Immature natural killer cell (primary cell): Measurements from ENCODE around the gene RBM15B. TPM values are rescaled to one million over a fixed set of nuclear protein-coding genes. Genes with fewer than 3 reads are reported as not detected.
"Not testable (repeated sequence)": the region's sequence is repeated elsewhere in the genome, so short reads cannot be mapped to it uniquely, and the experiment has no call there.

Source experiments
- DNase-seq, 3 donors: peaks; one replicate each; pipeline ENCODE4 v3.0.0; 2022; ENCODE audit warnings: mixed read lengths in 1 of 3
- H3K27ac Mint-ChIP-seq, 6 donors: one replicate each; pipeline ENCODE4 v1.8.0; 2020; ENCODE audit warnings: mixed read lengths in 6 of 6, mild to moderate bottlenecking in 5 of 6, inconsistent platforms in 4 of 6, moderate library complexity in 3 of 6
- H3K27me3 Mint-ChIP-seq, 3 donors: one replicate each; pipeline ENCODE4 v1.8.0; 2020 to 2021; ENCODE audit warnings: low read depth in 3 of 3, mild to moderate bottlenecking in 3 of 3, mixed read lengths in 3 of 3, moderate library complexity in 3 of 3, inconsistent platforms in 1 of 3
- H3K36me3 Mint-ChIP-seq, 3 donors: one replicate each; pipeline ENCODE4 v1.8.0; 2020; ENCODE audit warnings: mixed read lengths in 3 of 3, inconsistent platforms in 2 of 3, mild to moderate bottlenecking in 2 of 3
- H3K4me1 Mint-ChIP-seq, 2 donors: one replicate each; pipeline ENCODE4 v1.8.0; 2020; ENCODE audit warnings: inconsistent platforms in 2 of 2, mild to moderate bottlenecking in 2 of 2, mixed read lengths in 2 of 2, moderate library complexity in 1 of 2
- H3K4me3 Mint-ChIP-seq, 5 donors: one replicate each; pipeline ENCODE4 v1.8.0; 2020; ENCODE audit warnings: mild to moderate bottlenecking in 5 of 5, mixed read lengths in 5 of 5, inconsistent platforms in 3 of 5, moderate library complexity in 3 of 5
- H3K9me3 Mint-ChIP-seq, 6 donors: one replicate each; pipeline ENCODE4 v1.8.0; 2020; ENCODE audit warnings: mild to moderate bottlenecking in 6 of 6, mixed read lengths in 6 of 6, inconsistent platforms in 4 of 6, moderate library complexity in 3 of 6
- polyA plus RNA-seq, 3 donors: library from polyadenylated mRNA; unstranded; fragments of 300-500 nt; fragmentation: Illumina TruSeq; gene quantifications; one replicate each; pipeline ENCODE4 v1.2.3, GENCODE V29; 2021

The RBM15B gene
- polyA plus RNA-seq, 3 donors from 2014 or later, result 10.3 to 12.1 (median 11.3) TPM

GRCh38 chr3:51362476-51362875 is 28.6 kb upstream of the RBM15B start:
- no peaks in the 10 kb centered on the region for H3K9me3 Mint-ChIP-seq
- no peaks in the 10 kb centered on the region for H3K4me1 Mint-ChIP-seq
- DNase-seq, result no peak
- H3K27me3 Mint-ChIP-seq, result peaks cover 0 to 4% (median 0%) of the 10 kb centered on the region in 3 donors
- H3K36me3 Mint-ChIP-seq, result peaks cover 0 to 7% (median 0%) of the 10 kb centered on the region in 3 donors
- H3K4me3 Mint-ChIP-seq, result no peak overlapping the region
- H3K27ac Mint-ChIP-seq, result no peak overlapping the region

GRCh38 chr3:51368276-51368675 is 22.8 kb upstream of the RBM15B start:
- H3K27ac Mint-ChIP-seq, H3K9me3 Mint-ChIP-seq, DNase-seq, H3K36me3 Mint-ChIP-seq, H3K27me3 Mint-ChIP-seq, H3K4me1 Mint-ChIP-seq, H3K4me3 Mint-ChIP-seq: not testable (repeated sequence)

GRCh38 chr3:51371943-51372557 is 19.0 kb upstream of the RBM15B start:
- Mint-ChIP-seq H3K27ac (no peak overlapping the region), H3K4me1 (no peaks in the 10 kb centered on the region), H3K36me3 (peaks cover 0 to 5% (median 0%) of the 10 kb centered on the region in 3 donors), H3K9me3 (no peaks in the 10 kb centered on the region), H3K4me3 (no peak overlapping the region), H3K27me3 (peaks cover 3 to 7% (median 4%) of the 10 kb centered on the region in 3 donors)
- peak; percentile 28 to 53 (median 44) for DNase-seq

GRCh38 chr3:51373658-51374421 is 17.2 kb upstream of the RBM15B start:
- peaks cover 0 to 5% (median 0%) of the 10 kb centered on the region in 3 donors for H3K36me3 Mint-ChIP-seq
- no peaks in the 10 kb centered on the region for H3K4me1 Mint-ChIP-seq
- no peaks in the 10 kb centered on the region for H3K9me3 Mint-ChIP-seq
- no peak overlapping the region for H3K4me3 Mint-ChIP-seq
- H3K27ac Mint-ChIP-seq, result no peak overlapping the region
- peaks cover 3 to 4% (median 3%) of the 10 kb centered on the region in 3 donors for H3K27me3 Mint-ChIP-seq
- DNase-seq, result no peak

- H3K4me3 Mint-ChIP-seq, result no peak overlapping the region
- H3K4me1 Mint-ChIP-seq, result no peaks in the 10 kb centered on the region
- peaks cover 3 to 4% (median 3%) of the 10 kb centered on the region in 3 donors for H3K27me3 Mint-ChIP-seq
- H3K9me3 Mint-ChIP-seq, result no peaks in the 10 kb centered on the region
- no peak overlapping the region for H3K27ac Mint-ChIP-seq
- DNase-seq, result no peak
- H3K36me3 Mint-ChIP-seq, result peaks cover 0 to 5% (median 0%) of the 10 kb centered on the region in 3 donors
These were observed 16.6 kb upstream of the RBM15B start for GRCh38 chr3:51374456-51374855.

- no peaks in the 10 kb centered on the region for H3K9me3 Mint-ChIP-seq
- no peak for DNase-seq
- peaks cover 3 to 4% (median 4%) of the 10 kb centered on the region in 3 donors for H3K27me3 Mint-ChIP-seq
- H3K27ac Mint-ChIP-seq, result no peak overlapping the region
- no peaks in the 10 kb centered on the region for H3K4me1 Mint-ChIP-seq
- H3K36me3 Mint-ChIP-seq, result peaks cover 0 to 5% (median 0%) of the 10 kb centered on the region in 3 donors
- H3K4me3 Mint-ChIP-seq, result peak overlapping the region in 1 of 5 donors; percentile 22
These were observed 15.9 kb upstream of the RBM15B start for GRCh38 chr3:51375136-51375535.

GRCh38 chr3:51375571-51375970 is 15.5 kb upstream of the RBM15B start:
- Mint-ChIP-seq H3K4me1 (no peaks in the 10 kb centered on the region), H3K4me3 (no peak overlapping the region), H3K27me3 (peaks cover 3 to 4% (median 4%) of the 10 kb centered on the region in 3 donors), H3K27ac (no peak overlapping the region), H3K9me3 (no peaks in the 10 kb centered on the region), H3K36me3 (peaks cover 0 to 5% (median 0%) of the 10 kb centered on the region in 3 donors)
- DNase-seq, result no peak

GRCh38 chr3:51378065-51378464 is 13.0 kb upstream of the RBM15B start:
- no peak for DNase-seq
- H3K4me3 Mint-ChIP-seq, result no peak overlapping the region
- peaks cover under 1 to 2% of the 10 kb centered on the region in 2 donors for H3K4me1 Mint-ChIP-seq
- peaks cover 0 to 5% (median 0%) of the 10 kb centered on the region in 3 donors for H3K36me3 Mint-ChIP-seq
- no peak overlapping the region for H3K27ac Mint-ChIP-seq
- no peaks in the 10 kb centered on the region for H3K9me3 Mint-ChIP-seq
- peaks cover 2 to 4% (median 3%) of the 10 kb centered on the region in 3 donors for H3K27me3 Mint-ChIP-seq

- no peak overlapping the region for H3K27ac Mint-ChIP-seq
- no peaks in the 10 kb centered on the region for H3K9me3 Mint-ChIP-seq
- peaks cover 3 to 4% (median 3%) of the 10 kb centered on the region in 3 donors for H3K27me3 Mint-ChIP-seq
- DNase-seq, result no peak
- no peak overlapping the region for H3K4me3 Mint-ChIP-seq
- H3K4me1 Mint-ChIP-seq, result peaks cover 7 to 8% of the 10 kb centered on the region in 2 donors
- H3K36me3 Mint-ChIP-seq, result peaks cover 0 to 5% (median 0%) of the 10 kb centered on the region in 3 donors
These were observed 12.4 kb upstream of the RBM15B start for GRCh38 chr3:51378726-51379125.

- H3K4me1 Mint-ChIP-seq, result peaks cover 13% of the 10 kb centered on the region in 2 donors
- H3K27me3 Mint-ChIP-seq, result peaks cover 0 to 4% (median 3%) of the 10 kb centered on the region in 3 donors
- peak overlapping the region in 1 of 6 donors; percentile 71 for H3K27ac Mint-ChIP-seq
- H3K4me3 Mint-ChIP-seq, result no peak overlapping the region
- DNase-seq, result no peak
- H3K36me3 Mint-ChIP-seq, result peaks cover 0 to 5% (median 0%) of the 10 kb centered on the region in 3 donors
- H3K9me3 Mint-ChIP-seq, result no peaks in the 10 kb centered on the region
These were observed 11.8 kb upstream of the RBM15B start for GRCh38 chr3:51379301-51379700.

- H3K27me3 Mint-ChIP-seq, result peaks cover 3 to 9% (median 8%) of the 10 kb centered on the region in 3 donors
- no peak for DNase-seq
- H3K27ac Mint-ChIP-seq, result peak overlapping the region in 1 of 6 donors; percentile 34
- H3K4me1 Mint-ChIP-seq, result peaks cover 19% of the 10 kb centered on the region in 2 donors
- no peak overlapping the region for H3K4me3 Mint-ChIP-seq
- no peaks in the 10 kb centered on the region for H3K9me3 Mint-ChIP-seq
- H3K36me3 Mint-ChIP-seq, result peaks cover 0 to 5% (median 0%) of the 10 kb centered on the region in 3 donors
These were observed 11.2 kb upstream of the RBM15B start for GRCh38 chr3:51379746-51380455.

- Mint-ChIP-seq H3K27me3 (peaks cover 5 to 16% (median 14%) of the 10 kb centered on the region in 3 donors), H3K27ac (no peak overlapping the region), H3K4me3 (no peak overlapping the region), H3K36me3 (peaks cover 0 to 2% (median 0%) of the 10 kb centered on the region in 3 donors), H3K4me1 (peaks cover 23 to 25% of the 10 kb centered on the region in 2 donors), H3K9me3 (no peaks in the 10 kb centered on the region)
- DNase-seq, result no peak
These were observed 10.3 kb upstream of the RBM15B start for GRCh38 chr3:51380601-51381332.

- Mint-ChIP-seq H3K9me3 (no peaks in the 10 kb centered on the region), H3K27me3 (peaks cover 7 to 20% (median 16%) of the 10 kb centered on the region in 3 donors), H3K36me3 (peaks cover 0 to under 1% (median under 1%) of the 10 kb centered on the region in 3 donors), H3K4me1 (peaks cover 29 to 30% of the 10 kb centered on the region in 2 donors), H3K27ac (no peak overlapping the region), H3K4me3 (no peak overlapping the region)
- no peak for DNase-seq
These were observed 9.8 kb upstream of the RBM15B start for GRCh38 chr3:51381333-51381705.
